WTC11 (cell line): ENCODE data around the gene ADARB2.

Experiments
- ELF4 ChIP-seq: sonication (generic); formaldehyde crosslinking; IDR thresholded peaks from 2 replicates; pipeline ENCODE4 v1.8.1; 2022; ENCODE audit warnings: low read depth, mild to moderate bottlenecking, moderate library complexity, missing genetic modification reagents
- ESRRA ChIP-seq: sonication (generic); formaldehyde crosslinking; IDR thresholded peaks from 2 replicates; pipeline ENCODE4 v1.8.1; 2022; ENCODE audit warnings: mild to moderate bottlenecking, missing genetic modification reagents, borderline replicate concordance
- TF ChIP-seq, protein P1 (sequence below): fragments of 200-600 bp; IDR thresholded peaks from 2 replicates; pipeline ENCODE4 v1.8.0; 2022; ENCODE audit warnings: antibody characterized with exemption

- TF ChIP-seq, protein P1, sequence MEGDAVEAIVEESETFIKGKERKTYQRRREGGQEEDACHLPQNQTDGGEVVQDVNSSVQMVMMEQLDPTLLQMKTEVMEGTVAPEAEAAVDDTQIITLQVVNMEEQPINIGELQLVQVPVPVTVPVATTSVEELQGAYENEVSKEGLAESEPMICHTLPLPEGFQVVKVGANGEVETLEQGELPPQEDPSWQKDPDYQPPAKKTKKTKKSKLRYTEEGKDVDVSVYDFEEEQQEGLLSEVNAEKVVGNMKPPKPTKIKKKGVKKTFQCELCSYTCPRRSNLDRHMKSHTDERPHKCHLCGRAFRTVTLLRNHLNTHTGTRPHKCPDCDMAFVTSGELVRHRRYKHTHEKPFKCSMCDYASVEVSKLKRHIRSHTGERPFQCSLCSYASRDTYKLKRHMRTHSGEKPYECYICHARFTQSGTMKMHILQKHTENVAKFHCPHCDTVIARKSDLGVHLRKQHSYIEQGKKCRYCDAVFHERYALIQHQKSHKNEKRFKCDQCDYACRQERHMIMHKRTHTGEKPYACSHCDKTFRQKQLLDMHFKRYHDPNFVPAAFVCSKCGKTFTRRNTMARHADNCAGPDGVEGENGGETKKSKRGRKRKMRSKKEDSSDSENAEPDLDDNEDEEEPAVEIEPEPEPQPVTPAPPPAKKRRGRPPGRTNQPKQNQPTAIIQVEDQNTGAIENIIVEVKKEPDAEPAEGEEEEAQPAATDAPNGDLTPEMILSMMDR = no peak
- TF ChIP-seq ELF4 (no peak), ESRRA (CRISPR knock-in tag) (no peak)
Measured at GRCh38 chr10:1776127-1776662, 38.9 kb upstream of the ADARB2 start.
